Gastrocnemius medialis (tissue), 4 donors: ENCODE measurements around the gene EMC10. TPM values are rescaled to one million over a fixed set of nuclear protein-coding genes. Genes with fewer than 3 reads are reported as not detected.
A peak's percentile ranks its signal among the peaks of the same experiment; 100 is the strongest.

Experiments
- ATAC-seq, 2 donors: fragments of 150-250 bp; one replicate each; pipeline ENCODE4 v1.9.1; 2016
- DNase-seq, 2 donors: peaks; one replicate each; pipeline ENCODE4 v3.0.0-alpha.2; 2019
- H3K27ac ChIP-seq, 4 donors: fragments of 200-600 bp; sonication (generic); 1 replicate in 1 of 4; 2 replicates in 3 of 4; pipeline ENCODE4 v1.5.1; 2016 to 2018; ENCODE audit warnings: mild to moderate bottlenecking in 2 of 4, moderate library complexity in 1 of 4
- H3K27me3 ChIP-seq, 3 donors: fragments of 200-600 bp; sonication (generic) in 2 of 3; 1 replicate in 1 of 3; 2 replicates in 2 of 3; pipeline versions ENCODE4 v1.5.1 to v1.6.0; 2016 to 2019; ENCODE audit warnings: mild to moderate bottlenecking in 1 of 3, moderate library complexity in 1 of 3
- H3K36me3 ChIP-seq, 2 donors: fragments of 200-600 bp; sonication (generic) in 1 of 2; one replicate each; pipeline ENCODE4 v1.5.1; 2017 to 2018
- H3K4me1 ChIP-seq, 2 donors: fragments of 200-600 bp; sonication (generic) in 1 of 2; one replicate each; pipeline ENCODE4 v1.5.1; 2016 to 2017; ENCODE audit warnings: mild to moderate bottlenecking in 2 of 2
- H3K4me3 ChIP-seq, 4 donors: fragments of 200-600 bp; sonication (generic) in 3 of 4; 1 replicate in 1 of 4; 2 replicates in 3 of 4; pipeline ENCODE4 v1.5.1; 2016 to 2019; ENCODE audit warnings: mild to moderate bottlenecking in 2 of 4
- H3K9me3 ChIP-seq, 3 donors: fragments of 200-600 bp; sonication (generic) in 2 of 3; 1 replicate in 1 of 3; 2 replicates in 2 of 3; pipeline ENCODE4 v1.5.1; 2016 to 2019
- CTCF ChIP-seq, 5 experiments: fragments of 450-650 bp in 3 of 5; fragments of 200-600 bp in 2 of 5; sonication (generic) in 2 of 5; IDR thresholded peaks in 4 of 5; conservative IDR thresholded peaks in 1 of 5; 1 replicate in 4 of 5; 2 replicates in 1 of 5; pipeline ENCODE4 v1.5.1; 2016 to 2019; ENCODE audit warnings: antibody characterized with exemption in 5 of 5, mild to moderate bottlenecking in 3 of 5, moderate library complexity in 3 of 5
- POLR2A ChIP-seq, 2 donors: fragments of 450-650 bp; IDR thresholded peaks; one replicate each; pipeline ENCODE4 v1.6.1; 2017; ENCODE audit warnings: antibody characterized with exemption in 2 of 2, mild to moderate bottlenecking in 2 of 2, moderate library complexity in 2 of 2
- in situ Hi-C, 4 donors: fragments of 200-750 bp; cut with MboI; loops; one replicate each; pipeline versions ENCODE4 v1.15.0 to v1.8.0; 2017; ENCODE audit warnings: low sequenced_read_pairs in 4 of 4
- intact Hi-C: fragments of 100-400 bp; cut with DNase I; formaldehyde crosslinking; loops from one replicate; pipeline ENCODE4 v1.15.1; 2023; ENCODE audit warnings: low total_unique reads
- total RNA-seq, 4 donors: library from RNA; depleted of rRNA; stranded (reverse); fragments of >200 nt; gene quantifications; one replicate each; pipeline versions ENCODE4 v1.1.0 to v1.2.3, GENCODE V29; 2016

EMC10 gene
- total RNA-seq, 4 donors from 2014 or later = 29.2 to 67.4 (median 45.4) TPM

DNA sequence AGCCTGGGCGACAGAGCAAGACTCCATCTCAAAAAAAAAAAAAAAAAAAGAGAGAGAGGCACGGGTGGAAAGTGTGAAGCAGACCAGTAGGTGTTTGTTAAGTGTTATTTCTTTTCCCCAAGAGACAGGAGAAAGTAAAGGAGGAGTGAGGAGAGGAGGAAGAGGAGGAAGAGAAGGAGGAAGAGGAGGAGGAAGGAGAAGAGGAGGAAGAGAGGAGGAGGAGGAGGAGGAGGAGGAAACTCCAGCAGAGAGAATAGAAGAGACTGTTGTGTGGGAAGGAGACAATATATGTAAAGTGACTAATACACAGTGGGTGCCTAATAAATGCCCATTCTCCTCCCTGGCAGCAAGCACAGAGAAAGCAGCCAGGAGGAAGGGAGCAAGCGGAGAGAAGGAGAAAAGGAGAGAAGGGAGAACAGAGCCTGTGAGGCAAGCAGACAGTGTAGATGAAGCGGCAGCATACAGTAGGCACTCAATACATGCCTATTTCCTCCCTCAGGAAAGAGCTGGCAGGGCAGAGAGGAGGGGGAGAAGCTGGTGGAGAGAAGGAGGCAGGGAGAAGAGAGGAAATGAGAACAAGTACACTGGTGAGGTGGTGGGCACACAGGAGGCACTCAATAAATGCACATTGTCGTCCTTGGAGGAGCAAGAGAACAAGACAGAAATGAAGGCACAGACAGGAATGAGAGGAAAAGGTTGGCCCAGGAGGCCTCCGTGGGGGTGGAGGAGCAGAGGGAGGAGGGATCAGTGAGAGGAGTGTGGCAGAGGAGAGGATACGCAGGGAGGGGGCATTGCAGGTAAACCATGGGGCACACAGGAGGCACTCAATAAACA, 18.1 kb downstream of the EMC10 start:
- in situ Hi-C loops (no loop called here), intact Hi-C loops (loop anchor here (5.0 kb wide), 1 partner anchor 617 kb away; the partner anchor contains the start of genes AKT1S1 and TBC1D17)
- no peak for DNase-seq
- Histone ChIP-seq H3K4me3 (no peak overlapping the region), H3K4me1 (peaks cover 10 to 11% of the 10 kb centered on the region in 2 donors), H3K27ac (peak overlapping the region in 3 of 4 donors; percentile 97 to 100 (median 97)), H3K9me3 (no peaks in the 10 kb centered on the region), H3K27me3 (no peaks in the 10 kb centered on the region), H3K36me3 (no peaks in the 10 kb centered on the region)
- ATAC-seq = no peak
- no peak for TF ChIP-seq CTCF (IDR thresholded peaks at IDR 0.05 in 4 of 5, conservative IDR thresholded peaks at IDR 0.05 in 1 of 5)
- TF ChIP-seq POLR2A (IDR thresholded peaks at IDR 0.05) = no peak

DNA sequence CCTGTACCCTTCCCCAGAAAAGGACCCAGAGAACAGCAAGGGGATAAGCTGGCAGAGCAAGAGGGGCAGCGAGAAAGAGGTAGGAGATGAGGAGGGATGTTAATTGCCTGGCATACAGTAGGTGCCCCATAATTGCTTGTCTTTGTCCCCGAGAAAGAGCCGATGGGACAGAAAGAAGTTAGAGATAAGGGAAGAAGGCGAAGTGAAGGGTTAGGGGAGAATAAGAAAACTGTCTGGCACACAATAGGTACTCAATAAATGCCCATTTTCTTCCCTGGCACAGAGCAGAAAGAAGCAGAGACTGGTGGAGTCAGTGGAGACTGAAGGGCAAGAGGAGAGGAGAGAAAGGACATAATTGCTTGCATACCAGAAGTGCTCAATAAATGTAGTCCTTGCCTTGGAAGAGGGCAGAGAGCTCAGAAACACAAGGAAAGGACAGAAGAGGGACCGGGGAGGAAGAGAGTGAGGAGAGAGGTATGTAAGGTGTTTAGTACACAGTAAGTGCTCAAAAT, 18.8 kb downstream of the EMC10 start:
- Histone ChIP-seq H3K9me3 (no peaks in the 10 kb centered on the region), H3K4me3 (no peak overlapping the region), H3K27ac (peak overlapping the region in 3 of 4 donors; percentile 97 to 100 (median 97)), H3K4me1 (peaks cover 5 to 10% of the 10 kb centered on the region in 2 donors), H3K27me3 (no peaks in the 10 kb centered on the region), H3K36me3 (no peaks in the 10 kb centered on the region)
- DNase-seq (no peak), ATAC-seq (no peak)
- in situ Hi-C loops (no loop called here), intact Hi-C loops (no loop called here)
- no peak for TF ChIP-seq CTCF (IDR thresholded peaks at IDR 0.05 in 4 of 5, conservative IDR thresholded peaks at IDR 0.05 in 1 of 5)
- TF ChIP-seq POLR2A (IDR thresholded peaks at IDR 0.05) = no peak

GRCh38 chr19:50496189-50497021, 20.1 kb downstream of the EMC10 start:
- TF ChIP-seq CTCF (IDR thresholded peaks at IDR 0.05 in 4 of 5, conservative IDR thresholded peaks at IDR 0.05 in 1 of 5) (no peak), POLR2A (IDR thresholded peaks at IDR 0.05) (peak; percentile 34 to 42)
- H3K27me3 ChIP-seq = no peaks in the 10 kb centered on the region
- no peaks in the 10 kb centered on the region for H3K36me3 ChIP-seq
- H3K27ac ChIP-seq = peak overlapping the region; percentile 97 to 100 (median 97)
- peak overlapping the region in 3 of 4 donors; percentile 63 to 71 (median 63) for H3K4me3 ChIP-seq
- peak; percentile 32 to 46 for ATAC-seq
- H3K4me1 ChIP-seq = peaks cover 8 to 11% of the 10 kb centered on the region in 2 donors
- intact Hi-C loops (no loop called here), in situ Hi-C loops (no loop called here)
- peak; percentile 44 to 84 for DNase-seq
- no peaks in the 10 kb centered on the region for H3K9me3 ChIP-seq

DNA sequence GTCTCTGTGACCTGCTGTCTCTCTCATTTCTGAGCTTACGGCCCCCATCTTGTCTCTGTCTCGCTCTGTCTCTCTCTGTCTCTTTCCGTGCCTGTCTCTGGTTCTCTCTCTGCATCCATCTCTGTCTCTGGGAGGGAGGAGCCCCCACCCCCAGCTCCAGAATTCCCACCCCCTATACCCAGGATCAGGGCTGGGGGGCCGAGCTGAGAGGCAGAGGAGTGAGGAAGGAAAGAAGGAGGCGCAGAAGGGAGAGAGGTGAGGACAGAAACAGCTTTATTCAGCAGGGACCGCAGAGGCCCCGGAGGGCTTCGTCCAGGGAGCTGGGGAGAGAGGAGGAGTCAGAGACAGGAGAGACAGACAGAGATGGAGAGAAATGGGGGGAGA, 20.7 kb downstream of the EMC10 start:
- Histone ChIP-seq H3K4me1 (peaks cover 13 to 14% of the 10 kb centered on the region in 2 donors), H3K27me3 (no peaks in the 10 kb centered on the region), H3K36me3 (no peaks in the 10 kb centered on the region), H3K4me3 (peak overlapping the region; percentile 32 to 71 (median 63)), H3K27ac (peak overlapping the region; percentile 97 to 100 (median 97)), H3K9me3 (no peaks in the 10 kb centered on the region)
- DNase-seq (no peak), ATAC-seq (no peak)
- in situ Hi-C loops = no loop called here
- intact Hi-C loops = no loop called here
- TF ChIP-seq CTCF (IDR thresholded peaks at IDR 0.05 in 4 of 5, conservative IDR thresholded peaks at IDR 0.05 in 1 of 5) (no peak), POLR2A (IDR thresholded peaks at IDR 0.05) (no peak)
